ENCODE results near the gene ERBB4. TPM values are rescaled to one million over a fixed set of nuclear protein-coding genes. Genes with fewer than 3 reads are reported as not detected.

The ERBB4 gene
- total RNA-seq, 1 experiment from 2014 or later = 0.04 TPM

- Mint-ChIP-seq H3K27ac (peak overlapping the region in 1 of 3 experiments; percentile 71; a peak in 1 of 7 replicates), H3K27me3 (ENCODE audit: low read depth) (no peaks in the 10 kb centered on the region), H3K4me3 (no peak overlapping the region; a peak in 1 of 5 replicates), H3K9me3 (peaks cover 2 to 3% of the 10 kb centered on the region in 2 experiments; a peak in 2 of 5 replicates), H3K36me3 (ENCODE audit: insufficient read depth in 1 of 3, low read depth in 3 of 3) (peaks cover 0 to 9% (median 1%) of the 10 kb centered on the region in 3 experiments; a peak in 3 of 7 replicates), H3K4me1 (peaks cover 42% of the 10 kb centered on the region in 2 experiments)
- no peak for TF ChIP-seq CTCF (conservative IDR thresholded peaks at IDR 0.05)
- H4K91ac ChIP-seq (ENCODE audit: insufficient read length, low read depth, low read length) = no peak overlapping the region
- no peak overlapping the region for H2BK12ac ChIP-seq (ENCODE audit: insufficient read length, low read depth, low read length)
- peak; percentile 32 for DNase-seq
- peaks cover 3% of the 10 kb centered on the region; the same call in 1 of the 2 replicates for H3K4me1 ChIP-seq (ENCODE audit: insufficient read depth, low read length)
- no peak overlapping the region for H4K8ac ChIP-seq (replicated peaks; ENCODE audit: insufficient read length, low read depth, low read length)
- no peaks in the 10 kb centered on the region for H4K20me1 ChIP-seq (ENCODE audit: control insufficient read depth, insufficient read depth, insufficient read length)
- no peaks in the 10 kb centered on the region for H3K9me3 ChIP-seq (ENCODE audit: control insufficient read depth, low read depth, low read length)
- WGBS (ENCODE audit: extremely low coverage, insufficient read length, low lambda C conversion rate) = no CpG with 5 or more reads among the region's 4 CpGs
- no peaks in the 10 kb centered on the region for H3K79me2 ChIP-seq (ENCODE audit: insufficient read depth, low read length)
- no peak overlapping the region for H2BK120ac ChIP-seq (ENCODE audit: low read depth, low read length, poor library complexity, severe bottlenecking)
- H3K4ac ChIP-seq (ENCODE audit: low read depth, low read length) = no peak overlapping the region
- no peak overlapping the region for H3K23ac ChIP-seq (ENCODE audit: insufficient read length, low read depth, low read length)
- no peak overlapping the region for H3T11ph ChIP-seq (ENCODE audit: low read length)
- H3K18ac ChIP-seq (ENCODE audit: insufficient read length, low read depth, low read length) = no peak overlapping the region
- H3K27ac ChIP-seq (ENCODE audit: insufficient read length, low read depth, low read length) = no peak overlapping the region
- no peaks in the 10 kb centered on the region for H3K23me2 ChIP-seq (ENCODE audit: insufficient read length, low read depth, low read length, poor library complexity, severe bottlenecking)
- no peak overlapping the region for H2BK15ac ChIP-seq (ENCODE audit: low read depth, low read length)
- H3K79me1 ChIP-seq (ENCODE audit: insufficient read depth, low read depth, low read length, poor library complexity, severe bottlenecking) = no peaks in the 10 kb centered on the region
- no peak overlapping the region for H3K4me2 ChIP-seq (ENCODE audit: insufficient read depth, insufficient read length, low read length)
- no peak overlapping the region for H4K5ac ChIP-seq (ENCODE audit: insufficient read length, low read depth, low read length)
- H2AK5ac ChIP-seq (ENCODE audit: insufficient read length, low read length) = no peak overlapping the region
- H3K9ac ChIP-seq (ENCODE audit: extremely low read depth, insufficient read length, low read length) = no peak overlapping the region
- H3K14ac ChIP-seq (ENCODE audit: insufficient read depth, low read length) = no peak overlapping the region
- no peak overlapping the region for H3K56ac ChIP-seq (ENCODE audit: insufficient read length, low read depth, low read length)
- no peak overlapping the region for H2BK20ac ChIP-seq (ENCODE audit: low read depth, low read length, poor library complexity, severe bottlenecking)
- no peaks in the 10 kb centered on the region for H3K27me3 ChIP-seq (ENCODE audit: insufficient read depth, low read length)
- H2AFZ ChIP-seq (ENCODE audit: low read length) = no peak overlapping the region
- no peak overlapping the region for H2BK5ac ChIP-seq (ENCODE audit: insufficient read length, low read length)
Observed at GRCh38 chr2:211468877-211469663, 1069.5 kb downstream of the ERBB4 start.

Measured in H9 (cell line).